ENCODE measurements around the gene EFNB1. TPM values are rescaled to one million over a fixed set of nuclear protein-coding genes. Genes with fewer than 3 reads are reported as not detected.

The EFNB1 gene
- polyA plus RNA-seq, 2 of the 4 experiments (the other 2 are of a cell fraction): 3.5 to 3.7 TPM

- peaks cover under 1% of the 10 kb centered on the region; the same call in 1 of the 3 replicates for H3K4me1 ChIP-seq
- no peak overlapping the region for H3K4me2 ChIP-seq
- ChIA-PET CTCF (interaction anchor here (2.1 to 16.6 kb wide), 2 partner anchors 11 to 384 kb away, joined by 9 to 327 read pairs; no protein-coding TSS in a partner anchor), POLR2A (no interaction called here)
- H3K27ac ChIP-seq: no peak overlapping the region
- no peak for TF ChIP-seq NPAS2 (CRISPR knock-in tag; IDR thresholded peaks at IDR 0.05; ENCODE audit: borderline replicate concordance)
- TF ChIP-seq FOSL2 (IDR thresholded peaks at IDR 0.05): no peak
- TF ChIP-seq FOSL2 (CRISPR knock-in tag; IDR thresholded peaks at IDR 0.05): no peak
- TF ChIP-seq PBX3 (IDR thresholded peaks at IDR 0.05): no peak
- no peak for TF ChIP-seq MAZ (IDR thresholded peaks at IDR 0.05; ENCODE audit: borderline replicate concordance, low read depth, low read length)
- TF ChIP-seq HOXB13 (CRISPR knock-in tag; IDR thresholded peaks at IDR 0.05; ENCODE audit: low read depth): no peak
- TF ChIP-seq HDAC2 (IDR thresholded peaks at IDR 0.05): no peak
- no peak for TF ChIP-seq E2F6 (IDR thresholded peaks at IDR 0.05; ENCODE audit: borderline replicate concordance, low read depth)
- TF ChIP-seq ESRRA (IDR thresholded peaks at IDR 0.05; ENCODE audit: borderline replicate concordance, low read length): no peak
- no peak for TF ChIP-seq CHD2 (IDR thresholded peaks at IDR 0.05; ENCODE audit: low read length, partially characterized antibody)
- TF ChIP-seq ZSCAN20 (CRISPR knock-in tag; IDR thresholded peaks at IDR 0.05): no peak
- TF ChIP-seq MAX (IDR thresholded peaks at IDR 0.05): no peak
- no peak for TF ChIP-seq TP53 (CRISPR knock-in tag; IDR thresholded peaks at IDR 0.05)
- no peak for TF ChIP-seq KDM5A (IDR thresholded peaks at IDR 0.05)
- TF ChIP-seq HMGXB4 (CRISPR knock-in tag; IDR thresholded peaks at IDR 0.05; ENCODE audit: borderline replicate concordance): no peak
- TF ChIP-seq HEYL (CRISPR knock-in tag; IDR thresholded peaks at IDR 0.05): no peak
- no peak for TF ChIP-seq ELK1 (IDR thresholded peaks at IDR 0.05; ENCODE audit: low read depth, low read length)
- no peak for DNase-seq (ENCODE audit: low read depth in 1 of 2, low spot score in 1 of 2)
- no peak for ATAC-seq
- 86% methylated on average over 6 of the region's 6 CpGs for WGBS (ENCODE audit: missing lambda C conversion rate)
- no peak overlapping the region for H3K4me3 ChIP-seq
- FAIRE-seq: no peak
- H3K9me3 ChIP-seq: no peaks in the 10 kb centered on the region
These were observed 4.6 kb downstream of the EFNB1 start for GRCh38 chrX:68833448-68833805.

- Histone ChIP-seq H3K4me2 (no peak overlapping the region), H3K27ac (no peak overlapping the region), H3K9me3 (no peaks in the 10 kb centered on the region), H3K4me3 (no peak overlapping the region), H3K4me1 (no peaks in the 10 kb centered on the region)
- WGBS (ENCODE audit: missing lambda C conversion rate): 87% methylated on average over 4 of the region's 4 CpGs
- POLR2A ChIA-PET: no interaction called here
- DNase-seq (ENCODE audit: low read depth in 1 of 2, low spot score in 1 of 2) (no peak), FAIRE-seq (no peak), ATAC-seq (no peak)
- TF ChIP-seq PBX3 (IDR thresholded peaks at IDR 0.05): no peak
- no peak for TF ChIP-seq NPAS2 (CRISPR knock-in tag; IDR thresholded peaks at IDR 0.05; ENCODE audit: borderline replicate concordance)
- TF ChIP-seq HDAC2 (IDR thresholded peaks at IDR 0.05): no peak
- no peak for TF ChIP-seq HOXB13 (CRISPR knock-in tag; IDR thresholded peaks at IDR 0.05; ENCODE audit: low read depth)
- no peak for TF ChIP-seq KDM5A (IDR thresholded peaks at IDR 0.05)
- no peak for TF ChIP-seq HES2 (IDR thresholded peaks at IDR 0.05)
- no peak for TF ChIP-seq ESRRA (IDR thresholded peaks at IDR 0.05; ENCODE audit: borderline replicate concordance, low read length)
- no peak for TF ChIP-seq RNF2 (IDR thresholded peaks at IDR 0.05; ENCODE audit: borderline replicate concordance, low read depth)
- CTCF ChIA-PET: interaction anchor here (2.1 to 16.6 kb wide), 2 partner anchors 11 to 384 kb away, joined by 9 to 327 read pairs; no protein-coding TSS in a partner anchor
These were observed 5.1 kb downstream of the EFNB1 start for GRCh38 chrX:68833855-68834331.
